Breast epithelium (tissue), 4 donors: Measurements from ENCODE around the gene CYSLTR2. TPM values are rescaled to one million over a fixed set of nuclear protein-coding genes. Genes with fewer than 3 reads are reported as not detected.

Source experiments
- DNase-seq, 2 donors: peaks; one replicate each; pipeline ENCODE4 v3.0.0-alpha.2; 2019; ENCODE audit warnings: low spot score in 2 of 2
- H3K27ac ChIP-seq, 2 donors: fragments of 200-600 bp; sonication (generic) in 1 of 2; one replicate each; pipeline ENCODE4 v1.5.1; 2016 to 2019; ENCODE audit warnings: mild to moderate bottlenecking in 1 of 2
- H3K27me3 ChIP-seq, 2 donors: fragments of 200-600 bp; sonication (generic) in 1 of 2; one replicate each; pipeline versions ENCODE4 v1.5.1 to v1.6.0; 2017 to 2019; ENCODE audit warnings: control low read depth in 1 of 2, mild to moderate bottlenecking in 1 of 2
- H3K36me3 ChIP-seq: fragments of 200-600 bp; one replicate; pipeline ENCODE4 v1.5.1; 2019
- H3K4me1 ChIP-seq, 2 donors: fragments of 200-600 bp; sonication (generic); one replicate each; pipeline ENCODE4 v1.5.1; 2016 to 2019; ENCODE audit warnings: control low read depth in 1 of 2
- H3K4me3 ChIP-seq, 3 donors: fragments of 200-600 bp; sonication (generic); 1 replicate in 2 of 3; 2 replicates in 1 of 3; pipeline ENCODE4 v1.5.1; 2016 to 2019; ENCODE audit warnings: mild to moderate bottlenecking in 3 of 3, moderate library complexity in 2 of 3
- H3K9me3 ChIP-seq, 2 donors: fragments of 200-600 bp; sonication (generic) in 1 of 2; one replicate each; pipeline ENCODE4 v1.5.1; 2016 to 2019; ENCODE audit warnings: control low read depth in 1 of 2
- POLR2A ChIP-seq: fragments of 450-650 bp; IDR thresholded peaks from one replicate; pipeline ENCODE4 v1.6.1; 2016; ENCODE audit warnings: antibody characterized with exemption, mild to moderate bottlenecking, moderate library complexity
- POLR2AphosphoS5 ChIP-seq, 3 donors: sonication (generic); formaldehyde crosslinking; IDR thresholded peaks; one replicate each; pipeline ENCODE4 v1.6.1; 2017; ENCODE audit warnings: antibody characterized with exemption in 3 of 3
- intact Hi-C: fragments of 100-400 bp; cut with DNase I; formaldehyde crosslinking; loops from one replicate; pipeline ENCODE4 v1.15.1; 2023; ENCODE audit warnings: low total_unique reads
- total RNA-seq, 3 donors: library from RNA; depleted of rRNA; stranded (reverse); fragments of >200 nt; gene quantifications; one replicate each; pipeline ENCODE4 v1.1.0, GENCODE V29; 2016
- TF ChIP-seq, protein P1 (sequence below), 3 donors: fragments of 450-650 bp; IDR thresholded peaks; one replicate each; pipeline ENCODE4 v1.5.1; 2016 to 2017; ENCODE audit warnings: antibody characterized with exemption in 3 of 3, mild to moderate bottlenecking in 3 of 3, moderate library complexity in 3 of 3

The CYSLTR2 gene
- total RNA-seq, 3 donors from 2014 or later = 0.32 to 1.0 (median 0.33) TPM

DNA sequence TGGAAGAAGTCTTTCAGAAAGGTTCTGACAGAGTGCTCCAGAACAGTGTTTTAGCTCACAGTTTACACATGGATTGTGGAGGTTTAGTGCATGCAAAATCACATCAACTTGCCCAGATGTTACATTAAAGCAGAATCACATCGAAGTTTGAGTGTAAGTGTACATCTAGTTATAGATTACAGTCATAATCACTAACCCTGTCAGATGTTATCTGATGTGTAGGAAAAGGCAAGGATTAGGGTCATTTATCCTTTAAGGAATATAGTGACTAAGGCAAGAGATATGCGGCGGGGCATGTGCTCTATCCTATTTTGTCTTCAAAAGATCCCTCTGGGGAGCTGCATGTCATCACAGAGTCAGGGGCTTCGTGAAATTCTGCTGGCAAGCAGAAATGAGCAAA, 66.9 kb downstream of the CYSLTR2 start:
- Histone ChIP-seq H3K4me3 (no peak overlapping the region), H3K27me3 (no peaks in the 10 kb centered on the region), H3K27ac (no peak overlapping the region), H3K36me3 (no peaks in the 10 kb centered on the region), H3K9me3 (peaks cover 8 to 45% of the 10 kb centered on the region in 2 donors), H3K4me1 (no peaks in the 10 kb centered on the region)
- intact Hi-C loops = no loop called here
- no peak for DNase-seq
- TF ChIP-seq POLR2AphosphoS5 (IDR thresholded peaks at IDR 0.05) (no peak), POLR2A (no peak)
- TF ChIP-seq, protein P1, sequence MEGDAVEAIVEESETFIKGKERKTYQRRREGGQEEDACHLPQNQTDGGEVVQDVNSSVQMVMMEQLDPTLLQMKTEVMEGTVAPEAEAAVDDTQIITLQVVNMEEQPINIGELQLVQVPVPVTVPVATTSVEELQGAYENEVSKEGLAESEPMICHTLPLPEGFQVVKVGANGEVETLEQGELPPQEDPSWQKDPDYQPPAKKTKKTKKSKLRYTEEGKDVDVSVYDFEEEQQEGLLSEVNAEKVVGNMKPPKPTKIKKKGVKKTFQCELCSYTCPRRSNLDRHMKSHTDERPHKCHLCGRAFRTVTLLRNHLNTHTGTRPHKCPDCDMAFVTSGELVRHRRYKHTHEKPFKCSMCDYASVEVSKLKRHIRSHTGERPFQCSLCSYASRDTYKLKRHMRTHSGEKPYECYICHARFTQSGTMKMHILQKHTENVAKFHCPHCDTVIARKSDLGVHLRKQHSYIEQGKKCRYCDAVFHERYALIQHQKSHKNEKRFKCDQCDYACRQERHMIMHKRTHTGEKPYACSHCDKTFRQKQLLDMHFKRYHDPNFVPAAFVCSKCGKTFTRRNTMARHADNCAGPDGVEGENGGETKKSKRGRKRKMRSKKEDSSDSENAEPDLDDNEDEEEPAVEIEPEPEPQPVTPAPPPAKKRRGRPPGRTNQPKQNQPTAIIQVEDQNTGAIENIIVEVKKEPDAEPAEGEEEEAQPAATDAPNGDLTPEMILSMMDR (IDR thresholded peaks at IDR 0.05) = no peak

DNA sequence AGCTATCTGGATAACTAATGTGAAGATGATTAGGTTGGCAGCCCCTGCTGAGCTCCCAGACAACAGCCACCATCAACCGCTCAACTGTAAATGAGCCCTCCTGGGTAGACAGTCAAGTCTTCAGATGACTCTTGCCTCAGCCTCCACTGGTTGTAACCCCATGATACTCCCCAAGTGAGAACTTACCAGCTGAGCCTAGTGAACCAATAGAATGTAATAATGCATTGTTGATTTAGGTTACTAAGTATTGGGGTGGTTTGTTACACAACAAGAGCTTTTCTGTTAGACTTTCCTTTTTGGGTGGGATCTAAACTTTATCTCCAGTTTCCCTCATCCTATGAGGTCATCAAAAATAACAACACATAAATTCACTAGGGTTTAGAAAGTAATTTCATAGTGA, 69.4 kb downstream of the CYSLTR2 start:
- Histone ChIP-seq H3K36me3 (no peaks in the 10 kb centered on the region), H3K9me3 (peaks cover 8 to 23% of the 10 kb centered on the region in 2 donors), H3K27ac (no peak overlapping the region), H3K4me1 (no peaks in the 10 kb centered on the region), H3K27me3 (no peaks in the 10 kb centered on the region), H3K4me3 (no peak overlapping the region)
- TF ChIP-seq POLR2AphosphoS5 (IDR thresholded peaks at IDR 0.05) = no peak
- no peak for TF ChIP-seq POLR2A
- TF ChIP-seq, protein P1 (IDR thresholded peaks at IDR 0.05) = no peak
- DNase-seq = no peak
- intact Hi-C loops = no loop called here

DNA sequence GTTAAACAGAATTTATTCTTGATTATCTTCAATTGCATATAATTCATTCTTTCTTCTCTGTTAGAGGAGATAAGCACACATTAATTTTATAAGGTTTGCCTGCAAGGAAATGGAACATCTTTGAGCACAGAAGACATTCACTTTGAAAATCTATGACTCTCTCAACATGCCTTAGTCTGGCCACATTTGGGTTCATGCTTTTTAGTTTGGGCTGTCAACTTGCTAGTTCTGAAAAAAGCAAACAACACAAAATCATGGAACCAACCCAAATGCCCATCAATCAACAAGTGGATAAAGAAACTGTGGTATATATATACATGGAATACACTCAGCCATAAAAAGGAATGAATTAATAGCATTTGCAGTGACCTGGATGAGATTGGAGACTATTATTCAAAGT, 71.5 kb downstream of the CYSLTR2 start:
- Histone ChIP-seq H3K27me3 (no peaks in the 10 kb centered on the region), H3K27ac (no peak overlapping the region), H3K4me3 (no peak overlapping the region), H3K4me1 (no peaks in the 10 kb centered on the region), H3K36me3 (no peaks in the 10 kb centered on the region), H3K9me3 (peaks cover 0 to 7% of the 10 kb centered on the region in 2 donors)
- DNase-seq = no peak
- intact Hi-C loops = no loop called here
- TF ChIP-seq, protein P1 (IDR thresholded peaks at IDR 0.05) = no peak
- TF ChIP-seq POLR2AphosphoS5 (IDR thresholded peaks at IDR 0.05) (no peak), POLR2A (no peak)

DNA sequence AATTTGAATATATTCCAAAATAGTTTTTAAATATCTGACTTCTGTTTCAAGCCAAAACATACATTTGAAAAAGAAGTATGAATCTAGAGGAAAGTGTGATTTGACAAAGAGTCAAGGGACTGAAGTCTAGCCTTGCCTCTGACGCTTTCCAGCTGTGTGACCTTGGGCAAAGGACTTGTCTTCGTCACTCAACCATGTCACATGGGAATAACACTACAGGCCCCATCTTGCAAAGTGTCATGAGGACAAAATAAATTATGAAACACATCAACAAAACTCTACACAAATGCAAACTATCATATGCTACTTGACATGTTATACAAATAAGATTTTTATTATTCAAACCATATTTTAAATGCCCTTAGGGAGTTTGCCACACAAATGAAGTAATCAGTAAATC, 73.0 kb downstream of the CYSLTR2 start:
- Histone ChIP-seq H3K27me3 (no peaks in the 10 kb centered on the region), H3K27ac (no peak overlapping the region), H3K9me3 (no peaks in the 10 kb centered on the region), H3K4me1 (no peaks in the 10 kb centered on the region), H3K4me3 (no peak overlapping the region), H3K36me3 (no peaks in the 10 kb centered on the region)
- DNase-seq = no peak
- TF ChIP-seq POLR2AphosphoS5 (IDR thresholded peaks at IDR 0.05) = no peak
- TF ChIP-seq, protein P1 (IDR thresholded peaks at IDR 0.05) = no peak
- TF ChIP-seq POLR2A = no peak
- intact Hi-C loops = no loop called here

DNA sequence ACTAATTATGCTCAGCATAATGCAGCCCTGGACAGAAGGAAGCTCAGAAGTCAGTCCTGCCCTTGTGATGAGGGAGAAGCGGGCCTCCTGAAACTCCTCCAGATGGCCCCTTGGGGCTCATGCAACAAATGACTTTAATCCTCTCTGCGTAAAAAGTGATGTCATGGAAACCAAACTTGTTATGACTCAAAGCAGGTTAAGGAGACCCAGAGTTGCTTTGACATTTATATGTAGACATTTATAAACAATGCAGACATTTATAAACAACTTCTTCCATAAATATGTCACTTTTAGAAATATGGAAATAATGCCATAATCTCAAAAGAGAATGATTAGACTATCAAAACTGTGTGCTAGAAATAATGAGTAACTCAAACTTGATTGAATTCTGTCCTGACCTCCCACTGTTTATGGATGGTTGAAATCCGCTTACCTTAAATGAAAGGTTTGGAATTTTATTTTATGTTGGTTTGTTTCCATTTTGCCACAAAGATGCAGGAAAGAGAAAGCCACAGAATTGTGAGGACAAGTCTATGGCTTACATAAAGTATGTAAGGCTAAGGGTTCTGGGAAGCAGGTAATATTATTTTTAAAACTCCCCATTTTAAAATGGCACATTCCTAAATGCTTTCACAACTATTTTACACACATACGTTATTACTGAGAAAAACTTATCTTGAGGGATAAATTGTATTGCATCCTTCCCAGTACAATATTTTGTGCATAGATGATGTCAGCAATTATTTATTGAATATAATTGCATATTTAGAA, 73.7 kb downstream of the CYSLTR2 start:
- intact Hi-C loops = no loop called here
- no peak overlapping the region for H3K27ac ChIP-seq

More for the DNA sequence above, 73.7 kb downstream of the CYSLTR2 start:
- TF ChIP-seq POLR2A = no peak
- TF ChIP-seq, protein P1 (IDR thresholded peaks at IDR 0.05) = no peak
- no peak for TF ChIP-seq POLR2AphosphoS5 (IDR thresholded peaks at IDR 0.05)
- DNase-seq = no peak
- Histone ChIP-seq H3K27me3 (no peaks in the 10 kb centered on the region), H3K36me3 (no peaks in the 10 kb centered on the region), H3K4me3 (no peak overlapping the region), H3K4me1 (no peaks in the 10 kb centered on the region), H3K9me3 (no peaks in the 10 kb centered on the region)
